K562 (cell line): ENCODE results near the gene GRIK2. TPM values are rescaled to one million over a fixed set of nuclear protein-coding genes. Genes with fewer than 3 reads are reported as not detected.

Experiments
- PATZ1 ChIP-seq: fragments of 250-450 bp; sonication (Bioruptor Pico); IDR thresholded peaks from 2 replicates; pipeline ENCODE4 v1.5.0; 2020; ENCODE audit warnings: mild to moderate bottlenecking, borderline replicate concordance
- REST ChIP-seq, 2 experiments: fragments of 450-650 bp; formaldehyde crosslinking in 1 of 2; IDR thresholded peaks; 2 replicates each; pipeline versions ENCODE4 v1.4.0 to v1.6.1; 2014 to 2020; ENCODE audit warnings: mild to moderate bottlenecking in 2 of 2, borderline replicate concordance in 1 of 2, low read depth in 1 of 2
- SRSF3 ChIP-seq: fragments of 200-400 bp; formaldehyde crosslinking; IDR thresholded peaks from 2 replicates; pipeline ENCODE4 v1.6.1; 2016; ENCODE audit warnings: mild to moderate bottlenecking, low read length, moderate library complexity; ENCODE audit not compliant: insufficient read depth
- ZHX1 ChIP-seq: fragments of 150-350 bp; conservative IDR thresholded peaks from 2 replicates; pipeline ENCODE4 v1.6.1; 2014; ENCODE audit warnings: low read length
- polyA plus RNA-seq, 8 experiments: library from polyadenylated mRNA; depleted of rRNA in 4 of 8; stranded (reverse) in 5 of 8; unstranded in 3 of 8; fragments of >200 nt; fragmentation: Nextera tagmentation in 2 of 8; fragmentation: Illumina TruSeq in 1 of 8; extraction: Ambion mirVana in 2 of 8; extraction: Trizol in 1 of 8; gene quantifications; 2 replicates each; pipeline versions ENCODE4 v1.2.1 to v1.2.3, GENCODE V29; 2011 to 2014; ENCODE audit warnings: inconsistent platforms in 1 of 8, missing spikeins in 1 of 8
- total RNA-seq, 7 experiments: library from RNA; depleted of rRNA in 6 of 7; stranded (reverse); fragments of >200 nt in 6 of 7; fragmentation: Illumina TruSeq in 2 of 7; extraction: Trizol in 2 of 7; gene quantifications; 2 replicates each; pipeline versions ENCODE4 v1.2.1 to v1.2.3, GENCODE V29; 2011 to 2021; ENCODE audit warnings: low replicate concordance in 1 of 7

The GRIK2 gene
- total and polyA plus RNA-seq, 9 of the 15 experiments (the other 6 are each of a cell fraction or from before 2014, with no cell fraction given): not detected

- no peak for TF ChIP-seq REST (IDR thresholded peaks at IDR 0.05; ENCODE audit: borderline replicate concordance)
- no peak for TF ChIP-seq REST (CRISPR knock-in tag; IDR thresholded peaks at IDR 0.05; ENCODE audit: low read depth)
- no peak for TF ChIP-seq PATZ1
- no peak for TF ChIP-seq SRSF3
- no peak for TF ChIP-seq ZHX1
Observed at GRCh38 chr6:101686653-101687052, 293.1 kb downstream of the GRIK2 start (continued).
